T-cell (primary cell): Measurements from ENCODE around the gene ACTR10. TPM values are rescaled to one million over a fixed set of nuclear protein-coding genes. Genes with fewer than 3 reads are reported as not detected.

Experiments used
- ATAC-seq, 4 experiments: fragments of 200-7000 bp in 3 of 4; fragments of 150-1000 bp in 1 of 4; cut with Tn5 transposase; replicated peaks in 1 of 4; 1 replicate in 3 of 4; 2 replicates in 1 of 4; pipeline ENCODE4 v1.10.0; 2021; ENCODE audit warnings: moderate library complexity in 3 of 4, mild to moderate bottlenecking in 2 of 4, moderate number of reproducible peaks in 1 of 4
- CTCF ChIA-PET, 2 donors: fragments of 300-600 bp; sonication (Branson Sonifier 250); formaldehyde crosslinking; loops; one replicate each; lab custom pipeline; 2022; ENCODE audit warnings: antibody characterized with exemption in 2 of 2; lab: Charles Lee
- POLR2A ChIA-PET, 2 donors: fragments of 300-600 bp; sonication (Branson Sonifier 250); formaldehyde crosslinking; loops; one replicate each; lab custom pipeline; 2022; ENCODE audit warnings: antibody characterized with exemption in 2 of 2; lab: Charles Lee
- DNase-seq, 35 experiments: peaks; one replicate each; pipeline versions ENCODE4 v3.0.0 to v3.0.0-alpha.2; 2013 to 2023
- H3K27ac ChIP-seq: one replicate; pipeline ENCODE4 v1.5.1; 2013; ENCODE audit warnings: low read length
- H3K27me3 ChIP-seq, 2 experiments: replicated peaks in 1 of 2; 1 replicate in 1 of 2; 2 replicates in 1 of 2; pipeline versions ENCODE4 v1.6.1 to v1.7.0; 2013; ENCODE audit warnings: low read length in 1 of 2, mixed read lengths in 1 of 2; ENCODE audit not compliant: control insufficient read depth in 2 of 2, insufficient read depth in 2 of 2; ENCODE audit errors: extremely low read depth in 1 of 2
- H3K36me3 ChIP-seq, 2 donors: 1 replicate in 1 of 2; 2 replicates in 1 of 2; pipeline versions ENCODE4 v1.6.1 to v1.7.0; 2013; ENCODE audit warnings: low read length in 1 of 2; ENCODE audit not compliant: control insufficient read depth in 2 of 2, insufficient read depth in 1 of 2; ENCODE audit errors: extremely low read depth in 1 of 2
- H3K4me1 ChIP-seq, 2 experiments: 1 replicate in 1 of 2; 2 replicates in 1 of 2; pipeline versions ENCODE4 v1.6.1 to v1.7.0; 2013; ENCODE audit warnings: low read length in 2 of 2, mixed read lengths in 1 of 2; ENCODE audit not compliant: insufficient read depth in 2 of 2, control insufficient read depth in 1 of 2; ENCODE audit errors: extremely low read depth in 1 of 2
- H3K4me3 ChIP-seq, 2 donors: 1 replicate in 1 of 2; 2 replicates in 1 of 2; pipeline versions ENCODE4 v1.5.1 to v1.7.0; 2013; ENCODE audit warnings: mild to moderate bottlenecking in 2 of 2, low read length in 1 of 2, moderate library complexity in 1 of 2; ENCODE audit not compliant: control insufficient read depth in 1 of 2; ENCODE audit errors: extremely low read depth in 1 of 2
- H3K9me3 ChIP-seq: 2 replicates; pipeline ENCODE4 v1.7.0; 2013
- H3K27ac Mint-ChIP-seq, 2 donors: one replicate each; pipeline ENCODE4 v1.8.0; 2020 to 2021; ENCODE audit warnings: mild to moderate bottlenecking in 2 of 2, mixed read lengths in 2 of 2
- H3K27me3 Mint-ChIP-seq, 2 donors: one replicate each; pipeline ENCODE4 v1.8.0; 2021 to 2022; ENCODE audit warnings: mixed read lengths in 2 of 2
- H3K36me3 Mint-ChIP-seq: one replicate; pipeline ENCODE4 v1.8.0; 2021; ENCODE audit warnings: mixed read lengths
- H3K4me1 Mint-ChIP-seq, 3 donors: one replicate each; pipeline ENCODE4 v1.8.0; 2020 to 2022; ENCODE audit warnings: mixed read lengths in 3 of 3, mild to moderate bottlenecking in 1 of 3
- H3K4me3 Mint-ChIP-seq, 3 donors: one replicate each; pipeline ENCODE4 v1.8.0; 2020 to 2022; ENCODE audit warnings: mild to moderate bottlenecking in 3 of 3, mixed read lengths in 3 of 3, moderate library complexity in 3 of 3
- H3K9me3 Mint-ChIP-seq, 3 donors: one replicate each; pipeline ENCODE4 v1.8.0; 2020 to 2022; ENCODE audit warnings: mixed read lengths in 3 of 3
- WGBS: methylation state at CpG from one replicate; pipeline ENCODE4 v1.1.5; 2013; ENCODE audit warnings: missing lambda C conversion rate; ENCODE audit not compliant: insufficient coverage; 5-methylcytosine and 5-hydroxymethylcytosine counted together
- total RNA-seq, 35 experiments: library from RNA in 6 of 35; stranded (reverse) in 6 of 35; fragments of 120-200 nt in 1 of 35; gene quantifications; one replicate each; pipeline versions ENCODE4 v1.2.1 to v1.2.4 and lab custom pipeline; 2013 to 2026

Gene ACTR10
- total RNA-seq, 5 donors from 2014 or later (not counting 1 experiment from before 2014, with no cell fraction given) = 36.7 to 49.7 (median 42.3) TPM

- H3K36me3 ChIP-seq = peaks cover 0 to 57% of the 10 kb centered on the region in 2 donors
Observed at GRCh38 chr14:58213176-58213575, 13.2 kb downstream of the ACTR10 start.

GRCh38 chr14:58215191-58215914, 15.4 kb downstream of the ACTR10 start:
- no peaks in the 10 kb centered on the region for H3K4me1 ChIP-seq
- no peak overlapping the region for H3K27ac ChIP-seq
- WGBS = no CpG with 5 or more reads among the region's 2 CpGs
- Mint-ChIP-seq H3K27ac (no peak overlapping the region), H3K9me3 (no peaks in the 10 kb centered on the region), H3K4me3 (no peak overlapping the region), H3K27me3 (no peaks in the 10 kb centered on the region), H3K36me3 (peaks cover 36% of the 10 kb centered on the region), H3K4me1 (peaks cover 0 to 2% (median 0%) of the 10 kb centered on the region in 3 donors)
- ChIA-PET POLR2A (interaction anchor here in 1 of 2 donors (0.6 kb wide), 1 partner anchor 10 kb away, joined by 4 read pairs; no protein-coding TSS in a partner anchor), CTCF (interaction anchor here in 1 of 2 donors (0.6 to 0.7 kb wide), 2 partner anchors 11 to 1389 kb away, joined by 3 to 4 read pairs; no protein-coding TSS in a partner anchor)
- H3K36me3 ChIP-seq = peaks cover 0 to 42% of the 10 kb centered on the region in 2 donors
- H3K9me3 ChIP-seq = no peaks in the 10 kb centered on the region
- H3K4me3 ChIP-seq = no peak overlapping the region
- ATAC-seq (no peak), DNase-seq (no peak)
- H3K27me3 ChIP-seq = no peaks in the 10 kb centered on the region

More at GRCh38 chr14:58213176-58213575, 13.2 kb downstream of the ACTR10 start:
- Mint-ChIP-seq H3K9me3 (no peaks in the 10 kb centered on the region), H3K27ac (no peak overlapping the region), H3K27me3 (no peaks in the 10 kb centered on the region), H3K4me1 (peaks cover 0 to 2% (median 0%) of the 10 kb centered on the region in 3 donors), H3K36me3 (peaks cover 42% of the 10 kb centered on the region), H3K4me3 (no peak overlapping the region)
- Histone ChIP-seq H3K27me3 (no peaks in the 10 kb centered on the region), H3K4me3 (no peak overlapping the region), H3K27ac (no peak overlapping the region), H3K9me3 (no peaks in the 10 kb centered on the region), H3K4me1 (no peaks in the 10 kb centered on the region)
- ChIA-PET CTCF (interaction anchor here (0.5 to 1.5 kb wide), 3 partner anchors 80 to 182 kb away, joined by 3 read pairs; partner anchors contain the start of gene TOMM20L (in 1 of the 2)), POLR2A (interaction anchor here (0.6 kb wide), 2 partner anchors 8 to 109 kb away, joined by 3 to 5 read pairs; no protein-coding TSS in a partner anchor)
- ATAC-seq = no peak
- no peak for DNase-seq

DNA sequence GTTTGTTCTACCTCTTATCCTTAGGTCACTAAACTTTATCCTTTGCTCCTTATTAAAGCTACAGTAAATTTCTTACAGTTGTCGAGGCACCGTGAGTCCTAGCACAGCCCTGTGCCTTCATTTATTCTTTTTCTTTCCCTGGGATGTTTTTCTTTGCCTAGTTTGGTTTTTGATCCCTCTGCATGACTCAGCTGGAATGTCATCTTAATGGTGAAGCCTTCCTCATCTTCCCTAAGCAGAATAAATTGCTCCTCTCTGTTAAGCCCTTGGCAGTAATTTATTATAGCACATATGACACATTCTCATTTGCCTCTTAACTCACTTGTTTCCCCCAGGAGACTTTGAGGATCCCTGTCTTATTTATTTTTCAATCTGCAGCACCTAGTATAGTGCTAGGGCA, 16.6 kb downstream of the ACTR10 start:
- Mint-ChIP-seq H3K4me1 (peaks cover 0 to 2% (median 0%) of the 10 kb centered on the region in 3 donors), H3K36me3 (peaks cover 32% of the 10 kb centered on the region), H3K9me3 (no peaks in the 10 kb centered on the region), H3K27me3 (no peaks in the 10 kb centered on the region), H3K4me3 (no peak overlapping the region), H3K27ac (no peak overlapping the region)
- H3K36me3 ChIP-seq = peaks cover 0 to 41% of the 10 kb centered on the region in 2 donors
- H3K27ac ChIP-seq = no peak overlapping the region
- H3K27me3 ChIP-seq = no peaks in the 10 kb centered on the region
- WGBS = 92% methylated on average over 2 of the region's 2 CpGs
- DNase-seq = no peak
- POLR2A ChIA-PET = no interaction called here
- H3K4me1 ChIP-seq = no peaks in the 10 kb centered on the region
- H3K9me3 ChIP-seq = no peaks in the 10 kb centered on the region
- no peak overlapping the region for H3K4me3 ChIP-seq
- CTCF ChIA-PET = no interaction called here
- ATAC-seq = no peak

- CTCF ChIA-PET = interaction anchor here (0.5 to 0.7 kb wide), 3 partner anchors 25 to 1847 kb away, joined by 3 to 6 read pairs (median 4); no protein-coding TSS in a partner anchor
- H3K36me3 ChIP-seq = peaks cover 0 to 13% of the 10 kb centered on the region in 2 donors
- no peaks in the 10 kb centered on the region for H3K9me3 ChIP-seq
- H3K4me3 ChIP-seq = no peak overlapping the region
- DNase-seq (no peak), ATAC-seq (no peak)
- Mint-ChIP-seq H3K27me3 (no peaks in the 10 kb centered on the region), H3K36me3 (peaks cover 23% of the 10 kb centered on the region), H3K4me3 (no peak overlapping the region), H3K27ac (no peak overlapping the region), H3K4me1 (no peaks in the 10 kb centered on the region), H3K9me3 (no peaks in the 10 kb centered on the region)
- no peaks in the 10 kb centered on the region for H3K4me1 ChIP-seq
- POLR2A ChIA-PET = interaction anchor here (0.5 to 0.6 kb wide), 3 partner anchors 13 to 286 kb away, joined by 3 to 5 read pairs (median 3); no protein-coding TSS in a partner anchor
- WGBS = 96% methylated on average over 4 of the region's 5 CpGs
- no peak overlapping the region for H3K27ac ChIP-seq
- no peaks in the 10 kb centered on the region for H3K27me3 ChIP-seq
Observed at GRCh38 chr14:58227096-58227819, 27.3 kb downstream of the ACTR10 start.

GRCh38 chr14:58238252-58239243, 38.6 kb downstream of the ACTR10 start:
- Mint-ChIP-seq H3K4me1 (peaks cover 14 to 21% (median 16%) of the 10 kb centered on the region in 3 donors), H3K27me3 (no peaks in the 10 kb centered on the region), H3K36me3 (peaks cover 9% of the 10 kb centered on the region), H3K4me3 (no peak overlapping the region), H3K27ac (no peak overlapping the region), H3K9me3 (no peaks in the 10 kb centered on the region)
- 38% methylated on average over 6 of the region's 16 CpGs for WGBS
- DNase-seq (peak in 1 of 35 experiments; percentile 55), ATAC-seq (peak in 3 of 4 experiments; percentile 14 to 49 (median 28))
- Histone ChIP-seq H3K27ac (peak overlapping the region; percentile 74), H3K4me1 (peaks cover 2 to 7% of the 10 kb centered on the region in 2 experiments), H3K9me3 (no peaks in the 10 kb centered on the region), H3K4me3 (peak overlapping the region; percentile 66 to 92), H3K36me3 (no peaks in the 10 kb centered on the region), H3K27me3 (no peaks in the 10 kb centered on the region)
- POLR2A ChIA-PET = interaction anchor here (0.6 to 2.0 kb wide), 4 partner anchors 59 to 322 kb away, joined by 6 to 8 read pairs (median 7); partner anchors contain the start of gene ARID4A (in 1 of the 2)
- CTCF ChIA-PET = interaction anchor here in 1 of 2 donors (1.5 kb wide), 1 partner anchor 39 kb away, joined by 3 read pairs; the partner anchor contains the start of gene ACTR10
